HG02852 (cell line): ENCODE data around the gene TP53I3.
"Not testable (repeated sequence)": the region's sequence is repeated elsewhere in the genome, so short reads cannot be mapped to it uniquely, and the experiment has no call there.

Experiments
- ATAC-seq: cut with Tn5 transposase; IDR thresholded peaks from one replicate; pipeline ENCODE4 v1.9.1; 2021; ENCODE audit warnings: mild to moderate bottlenecking, moderate library complexity; ENCODE audit not compliant: unreplicated experiment

Gene TP53I3

GRCh38 chr2:24084386-24085199 lies at the start of gene TP53I3:
Gene TP53I3 (minus strand): TSS chr2:24084834. CDS start chr2:24084326, 508 bp downstream.
- peak; percentile 75 for ATAC-seq

DNA sequence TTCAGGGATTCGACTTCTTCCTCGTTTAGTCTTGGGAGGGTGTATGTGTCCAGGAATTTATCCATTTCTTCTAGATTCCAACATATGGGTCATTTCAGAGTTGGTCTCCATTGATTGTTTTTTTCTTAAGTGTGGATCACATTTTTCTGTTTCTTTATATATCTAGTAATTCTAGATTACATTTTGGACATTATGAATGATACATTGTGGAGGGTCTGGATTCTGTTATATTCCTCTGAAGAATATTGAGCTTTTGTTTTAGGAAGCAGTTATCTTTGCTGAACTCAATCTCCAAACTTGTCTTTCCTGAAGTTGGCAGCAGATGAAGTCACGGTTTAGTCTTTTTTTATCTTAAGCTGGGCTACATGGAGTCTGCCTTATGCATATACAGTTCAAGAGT lies 47.9 kb upstream of the TP53I3 start:
- no peak for ATAC-seq

- no peak for ATAC-seq
Measured at GRCh38 chr2:24125956-24126355, 41.3 kb upstream of the TP53I3 start.

DNA sequence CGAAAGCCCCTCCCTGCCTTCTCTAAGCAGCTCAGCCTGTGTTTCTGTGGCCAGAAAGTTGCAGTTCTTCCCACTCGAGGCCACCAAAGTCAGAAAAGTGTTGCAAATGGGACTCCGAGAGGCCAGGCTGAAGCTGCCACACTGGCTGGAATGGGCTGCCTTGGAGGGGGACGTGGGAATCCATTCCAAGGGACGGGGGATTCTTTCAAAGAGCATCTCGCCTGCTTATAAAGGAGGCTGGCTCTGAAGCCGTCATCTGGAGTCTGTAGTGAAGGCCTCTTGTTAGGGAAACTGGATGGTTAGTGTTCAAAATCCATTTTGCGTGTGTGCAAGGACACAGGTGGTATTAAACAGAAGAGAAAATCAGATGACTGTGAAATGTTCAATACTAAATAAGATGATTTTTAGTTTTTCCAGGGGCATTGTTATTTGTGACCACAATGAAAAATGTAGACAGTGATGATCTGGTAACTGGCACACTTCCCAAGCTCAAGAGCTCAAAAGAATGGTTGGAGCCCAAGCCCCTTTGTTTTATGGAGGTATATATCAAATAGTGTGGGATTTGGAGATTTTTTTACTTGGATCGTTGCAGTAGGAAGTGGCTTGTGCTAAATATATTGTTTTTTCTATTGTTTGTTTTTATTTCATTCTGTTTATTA lies 39.4 kb upstream of the TP53I3 start:
- ATAC-seq: peak; percentile 11

DNA sequence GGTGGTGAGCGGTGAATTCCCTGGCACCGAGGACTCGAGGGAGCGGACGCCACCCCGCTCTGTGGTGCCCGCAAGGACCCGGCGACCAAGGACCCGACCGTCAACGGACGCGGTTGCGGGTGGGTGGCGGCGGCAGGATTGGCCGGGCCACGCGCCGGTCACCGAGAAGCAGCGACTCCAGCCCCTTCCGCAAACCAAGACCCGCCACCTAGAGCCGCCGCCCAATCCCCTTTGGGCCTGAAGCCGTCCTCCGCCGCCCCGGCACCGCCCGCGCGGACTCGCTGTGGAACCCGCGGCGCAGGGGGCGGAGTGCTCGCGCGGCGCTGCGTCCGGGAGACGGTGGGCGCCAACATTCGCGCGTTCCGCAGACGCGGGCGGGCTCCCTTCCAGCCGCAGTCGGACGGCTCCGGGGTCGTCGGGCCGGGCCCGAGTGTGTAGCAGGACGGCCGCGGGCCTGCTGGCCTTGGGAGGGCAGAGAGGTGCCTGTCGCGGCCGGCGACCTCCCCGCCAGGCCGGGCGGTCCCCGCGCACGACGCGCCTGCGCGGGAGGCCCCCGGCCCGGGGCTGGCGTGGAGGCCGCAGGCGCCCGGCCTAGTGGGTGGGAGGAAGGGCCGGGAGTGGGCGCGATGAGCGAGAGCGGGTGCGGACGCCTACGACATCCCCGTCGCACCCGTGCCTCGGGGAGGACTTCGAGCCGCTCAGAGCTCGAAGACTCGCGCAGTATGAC lies 38.7 kb upstream of the TP53I3 start, which contains the start of the genes FAM228B and PFN4:
FAM228B (plus strand) TSS at position 275 of the 727 bp plus-strand sequence. CDS start 893 bp downstream, outside the sequence.
PFN4 (minus strand) TSS at position 140 of the 727 bp plus-strand sequence. CDS start 799 bp downstream, outside the sequence.
- peak; percentile 89 for ATAC-seq

GRCh38 chr2:24122366-24123194 lies 37.9 kb upstream of the TP53I3 start:
- no peak for ATAC-seq

DNA sequence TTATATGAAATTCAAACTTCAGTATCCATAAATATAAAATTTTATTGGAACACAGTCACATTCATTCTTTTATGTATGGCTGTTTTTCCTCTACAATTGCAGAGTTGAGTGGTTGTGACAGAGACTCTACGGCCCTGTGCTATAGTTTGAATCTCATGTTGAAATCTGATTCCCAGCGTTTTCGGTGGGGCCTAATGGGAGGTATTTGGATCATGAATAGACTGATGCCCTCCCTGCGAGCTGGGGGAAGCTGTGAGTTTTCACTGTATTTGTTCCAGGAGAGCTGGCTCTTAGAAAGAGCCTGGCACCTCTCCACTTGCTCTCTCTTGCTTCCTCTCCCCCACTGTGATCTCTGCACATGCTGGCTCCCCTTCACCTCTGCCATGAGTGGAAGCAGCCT lies 36.8 kb upstream of the TP53I3 start:
- no peak for ATAC-seq

GRCh38 chr2:24121066-24121465 lies 36.4 kb upstream of the TP53I3 start:
- ATAC-seq: no peak

DNA sequence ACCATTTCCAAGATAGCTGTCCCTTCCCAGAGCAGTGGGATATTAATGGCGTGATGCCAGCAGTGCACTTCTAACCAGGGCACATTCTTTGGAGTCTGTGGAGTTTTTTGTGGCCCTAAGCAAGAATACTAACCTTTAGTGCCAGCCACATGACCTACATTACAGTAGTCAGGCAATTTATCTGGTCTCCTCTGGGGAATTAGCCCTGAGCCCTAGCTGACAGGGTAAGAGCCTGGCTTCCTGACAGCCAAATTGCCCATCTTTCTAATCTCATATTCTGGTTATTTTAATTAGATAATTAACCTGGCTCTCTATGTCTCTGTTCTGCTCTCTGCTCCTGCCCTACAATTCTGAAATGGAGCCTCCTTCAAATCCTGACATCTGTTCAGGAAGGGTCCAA lies 33.3 kb upstream of the TP53I3 start:
- no peak for ATAC-seq

- ATAC-seq: no peak
Measured at GRCh38 chr2:24115057-24115456, 30.4 kb upstream of the TP53I3 start.

- no peak for ATAC-seq
Measured at GRCh38 chr2:24111407-24111901, 26.8 kb upstream of the TP53I3 start.

DNA sequence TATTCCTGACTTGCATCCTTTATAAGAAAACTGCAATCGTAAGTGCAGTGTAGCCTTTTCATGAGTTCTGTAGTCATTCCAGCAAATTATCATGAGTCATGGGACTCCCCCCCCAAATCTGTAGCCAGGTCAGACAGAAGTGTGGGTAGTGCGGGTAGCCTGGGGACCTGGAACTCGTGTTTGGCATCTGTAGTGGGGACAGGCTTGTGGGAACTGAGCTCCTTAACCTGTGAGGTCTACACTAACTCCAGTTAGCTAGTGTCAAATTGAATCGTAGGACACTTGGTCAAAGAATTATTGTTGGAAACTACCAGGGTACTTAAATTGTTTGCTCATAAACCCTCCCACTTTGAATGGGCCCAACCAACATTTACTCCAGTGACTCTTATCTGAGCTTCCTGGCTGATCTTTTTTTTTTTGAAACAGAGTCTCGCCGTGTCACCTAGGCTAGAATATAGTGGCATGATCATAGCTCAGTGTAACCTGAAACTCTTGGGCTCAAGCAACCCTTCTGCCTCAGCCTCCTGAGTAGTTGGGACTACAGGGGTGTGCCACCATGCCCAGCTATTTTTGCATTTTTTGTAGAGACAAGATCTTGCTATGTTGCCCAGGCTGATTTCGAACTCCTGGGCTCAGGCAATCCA lies 26.1 kb upstream of the TP53I3 start:
- no peak for ATAC-seq

GRCh38 chr2:24109431-24109830 lies 24.8 kb upstream of the TP53I3 start:
- not testable (repeated sequence) for ATAC-seq

- no peak for ATAC-seq
Measured at GRCh38 chr2:24107336-24107735, 22.7 kb upstream of the TP53I3 start.

- ATAC-seq: no peak
Measured at GRCh38 chr2:24106786-24107185, 22.2 kb upstream of the TP53I3 start.

- no peak for ATAC-seq
Measured at GRCh38 chr2:24105816-24106215, 21.2 kb upstream of the TP53I3 start.

GRCh38 chr2:24104906-24105305 lies 20.3 kb upstream of the TP53I3 start:
- ATAC-seq: no peak

- no peak for ATAC-seq
Measured at GRCh38 chr2:24104110-24104650, 19.5 kb upstream of the TP53I3 start.

GRCh38 chr2:24102677-24103076 lies 18.0 kb upstream of the TP53I3 start:
- no peak for ATAC-seq

- no peak for ATAC-seq
Measured at GRCh38 chr2:24101992-24102391, 17.4 kb upstream of the TP53I3 start.
